Adrenal gland (tissue), 5 donors: Measurements from ENCODE around the gene CEP131.

Source experiments
- CTCF ChIP-seq, 6 experiments: fragments of 450-650 bp in 4 of 6; fragments of 200-600 bp in 2 of 6; sonication (generic) in 1 of 6; IDR thresholded peaks; 1 replicate in 5 of 6; 2 replicates in 1 of 6; pipeline versions ENCODE4 v1.5.1 to v1.8.0; 2016 to 2021; ENCODE audit warnings: antibody characterized with exemption in 6 of 6, mild to moderate bottlenecking in 2 of 6, moderate library complexity in 1 of 6
- POLR2A ChIP-seq, 2 donors: fragments of 450-650 bp; IDR thresholded peaks; one replicate each; pipeline ENCODE4 v1.6.1; 2017; ENCODE audit warnings: antibody characterized with exemption in 2 of 2, mild to moderate bottlenecking in 2 of 2, moderate library complexity in 1 of 2
- donor health status: DM: no; HTN: no; CAD: no.

GRCh38 chr17:81200695-81201580 lies 21.8 kb downstream of the CEP131 start:
- peak; percentile 57 to 67 (median 63) for TF ChIP-seq CTCF (IDR thresholded peaks at IDR 0.05)
- TF ChIP-seq POLR2A (IDR thresholded peaks at IDR 0.05) = no peak
